Measurements from ENCODE around the gene PVALB.

PVALB gene

DNA sequence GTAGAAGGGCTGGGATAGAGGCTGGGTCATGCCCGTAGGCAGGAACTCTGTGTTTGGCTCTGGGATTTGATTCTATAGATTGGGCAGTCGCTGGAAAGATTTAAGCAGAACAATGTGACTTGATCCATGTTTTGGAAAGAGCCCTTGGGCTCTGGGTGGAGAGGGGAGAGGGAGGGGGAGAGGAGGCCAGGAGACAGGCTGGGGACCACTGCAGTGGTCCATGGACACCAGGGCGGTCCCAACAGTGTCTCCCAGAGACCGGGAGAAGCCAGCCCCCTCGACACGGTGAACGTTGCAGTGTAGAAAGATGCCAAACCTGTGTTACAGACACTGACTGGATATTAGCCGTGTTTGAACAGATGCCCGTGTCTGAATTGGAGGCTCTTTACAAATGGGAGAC lies 19.5 kb downstream of the PVALB start:
- H3K27ac ChIP-seq (ENCODE audit: low read depth, low read length) = no peak overlapping the region
- no peaks in the 10 kb centered on the region for H3F3A ChIP-seq (ENCODE audit: insufficient read depth)
- H4K20me1 ChIP-seq (ENCODE audit: low read depth, low read length) = no peaks in the 10 kb centered on the region
- no peak overlapping the region for H2AFZ ChIP-seq (ENCODE audit: low read depth, low read length, severe bottlenecking)
- H3K4me3 ChIP-seq (ENCODE audit: insufficient read depth, low read length, poor library complexity, severe bottlenecking) = no peak overlapping the region
- no peaks in the 10 kb centered on the region for H3K9me3 ChIP-seq (ENCODE audit: insufficient read depth, low read length)
- no peaks in the 10 kb centered on the region for H3K36me3 ChIP-seq (ENCODE audit: low read length)
- no peak for TF ChIP-seq EZH2phosphoT487 (conservative IDR thresholded peaks at IDR 0.05; ENCODE audit: low read length)
- TF ChIP-seq, protein P1, sequence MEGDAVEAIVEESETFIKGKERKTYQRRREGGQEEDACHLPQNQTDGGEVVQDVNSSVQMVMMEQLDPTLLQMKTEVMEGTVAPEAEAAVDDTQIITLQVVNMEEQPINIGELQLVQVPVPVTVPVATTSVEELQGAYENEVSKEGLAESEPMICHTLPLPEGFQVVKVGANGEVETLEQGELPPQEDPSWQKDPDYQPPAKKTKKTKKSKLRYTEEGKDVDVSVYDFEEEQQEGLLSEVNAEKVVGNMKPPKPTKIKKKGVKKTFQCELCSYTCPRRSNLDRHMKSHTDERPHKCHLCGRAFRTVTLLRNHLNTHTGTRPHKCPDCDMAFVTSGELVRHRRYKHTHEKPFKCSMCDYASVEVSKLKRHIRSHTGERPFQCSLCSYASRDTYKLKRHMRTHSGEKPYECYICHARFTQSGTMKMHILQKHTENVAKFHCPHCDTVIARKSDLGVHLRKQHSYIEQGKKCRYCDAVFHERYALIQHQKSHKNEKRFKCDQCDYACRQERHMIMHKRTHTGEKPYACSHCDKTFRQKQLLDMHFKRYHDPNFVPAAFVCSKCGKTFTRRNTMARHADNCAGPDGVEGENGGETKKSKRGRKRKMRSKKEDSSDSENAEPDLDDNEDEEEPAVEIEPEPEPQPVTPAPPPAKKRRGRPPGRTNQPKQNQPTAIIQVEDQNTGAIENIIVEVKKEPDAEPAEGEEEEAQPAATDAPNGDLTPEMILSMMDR (IDR thresholded peaks at IDR 0.05; ENCODE audit: insufficient read depth, low read length, poor library complexity, severe bottlenecking) = no peak
- H3K79me2 ChIP-seq (ENCODE audit: insufficient read depth, low read length) = no peaks in the 10 kb centered on the region
- no peak overlapping the region for H3K9ac ChIP-seq (ENCODE audit: low read length)
- H3K9me2 ChIP-seq (replicated peaks; ENCODE audit: insufficient read depth, low read length) = no peaks in the 10 kb centered on the region
- no peak overlapping the region for H3K4me2 ChIP-seq (ENCODE audit: low read depth, low read length, poor library complexity, severe bottlenecking)
- H3K27me3 ChIP-seq (ENCODE audit: low read length) = no peaks in the 10 kb centered on the region

DNA sequence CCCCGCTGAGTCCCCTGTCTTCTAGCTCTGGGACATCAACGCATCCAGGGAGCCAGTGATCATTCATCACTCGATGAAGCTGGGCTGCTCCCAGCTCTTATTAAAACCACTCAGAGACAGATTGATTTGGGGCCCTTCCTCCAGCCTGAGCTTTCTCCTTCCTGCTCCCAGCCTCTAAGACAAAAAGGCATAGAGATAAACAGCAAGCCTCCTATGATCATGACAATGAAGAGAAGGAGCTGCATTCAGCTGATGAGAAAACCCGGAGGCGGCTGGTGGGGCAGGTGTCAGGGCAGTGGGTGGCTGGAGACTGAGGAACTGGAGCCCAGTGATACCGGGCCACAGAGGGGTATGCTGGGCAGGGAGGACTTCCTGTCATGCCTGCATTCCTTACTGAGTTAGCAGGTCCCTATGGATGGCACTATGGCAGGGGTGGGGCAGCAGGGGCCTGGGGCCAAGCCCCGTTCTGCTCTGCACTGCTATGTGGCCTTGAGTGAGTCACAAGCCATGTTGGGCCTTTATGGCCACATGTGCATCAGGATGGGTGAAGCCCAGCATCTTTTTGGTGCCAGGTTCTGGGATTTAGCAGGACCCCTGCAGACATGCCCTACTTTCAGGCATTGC lies 20.2 kb downstream of the PVALB start:
- no peak overlapping the region for H3K9ac ChIP-seq (ENCODE audit: low read length)
- H3F3A ChIP-seq (ENCODE audit: insufficient read depth) = no peaks in the 10 kb centered on the region
- H3K27me3 ChIP-seq (ENCODE audit: low read length) = no peaks in the 10 kb centered on the region
- no peaks in the 10 kb centered on the region for H3K9me3 ChIP-seq (ENCODE audit: insufficient read depth, low read length)
- H3K9me2 ChIP-seq (replicated peaks; ENCODE audit: insufficient read depth, low read length) = no peaks in the 10 kb centered on the region
- H3K4me3 ChIP-seq (ENCODE audit: insufficient read depth, low read length, poor library complexity, severe bottlenecking) = no peak overlapping the region
- no peak overlapping the region for H2AFZ ChIP-seq (ENCODE audit: low read depth, low read length, severe bottlenecking)
- TF ChIP-seq, protein P1 (IDR thresholded peaks at IDR 0.05; ENCODE audit: insufficient read depth, low read length, poor library complexity, severe bottlenecking) = no peak
- TF ChIP-seq EZH2phosphoT487 (conservative IDR thresholded peaks at IDR 0.05; ENCODE audit: low read length) = no peak
- no peaks in the 10 kb centered on the region for H4K20me1 ChIP-seq (ENCODE audit: low read depth, low read length)
- H3K79me2 ChIP-seq (ENCODE audit: insufficient read depth, low read length) = no peaks in the 10 kb centered on the region
- H3K36me3 ChIP-seq (ENCODE audit: low read length) = no peaks in the 10 kb centered on the region
- no peak overlapping the region for H3K27ac ChIP-seq (ENCODE audit: low read depth, low read length)
- no peak overlapping the region for H3K4me2 ChIP-seq (ENCODE audit: low read depth, low read length, poor library complexity, severe bottlenecking)

DNA sequence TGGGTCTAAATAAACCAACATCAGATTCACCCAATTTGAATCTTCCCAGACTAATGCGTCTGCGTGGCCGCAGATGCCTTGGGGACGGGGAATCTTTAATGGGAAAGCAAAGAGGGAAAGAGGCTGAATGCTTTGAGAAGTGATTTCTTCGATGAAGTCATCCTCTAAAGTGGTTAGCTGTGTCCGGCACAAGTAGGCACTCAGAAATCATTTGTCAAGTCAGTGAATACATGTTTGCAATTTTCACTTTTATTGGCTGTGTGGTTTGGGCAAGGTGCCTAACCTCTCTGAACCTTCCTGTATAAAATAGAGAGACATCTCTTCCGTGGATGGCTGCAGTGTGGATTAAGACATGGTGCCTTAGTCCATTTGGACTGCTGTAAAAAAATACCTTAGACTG lies 21.2 kb downstream of the PVALB start:
- H3K27ac ChIP-seq (ENCODE audit: low read depth, low read length) = no peak overlapping the region
- H3K9me2 ChIP-seq (replicated peaks; ENCODE audit: insufficient read depth, low read length) = no peaks in the 10 kb centered on the region
- H2AFZ ChIP-seq (ENCODE audit: low read depth, low read length, severe bottlenecking) = no peak overlapping the region
- no peak overlapping the region for H3K4me2 ChIP-seq (ENCODE audit: low read depth, low read length, poor library complexity, severe bottlenecking)
- no peak overlapping the region for H3K4me3 ChIP-seq (ENCODE audit: insufficient read depth, low read length, poor library complexity, severe bottlenecking)
- H3K9ac ChIP-seq (ENCODE audit: low read length) = no peak overlapping the region
- no peaks in the 10 kb centered on the region for H3K79me2 ChIP-seq (ENCODE audit: insufficient read depth, low read length)
- no peaks in the 10 kb centered on the region for H3K9me3 ChIP-seq (ENCODE audit: insufficient read depth, low read length)
- no peaks in the 10 kb centered on the region for H3K36me3 ChIP-seq (ENCODE audit: low read length)
- no peaks in the 10 kb centered on the region for H4K20me1 ChIP-seq (ENCODE audit: low read depth, low read length)
- TF ChIP-seq, protein P1 (IDR thresholded peaks at IDR 0.05; ENCODE audit: insufficient read depth, low read length, poor library complexity, severe bottlenecking) = no peak
- TF ChIP-seq EZH2phosphoT487 (conservative IDR thresholded peaks at IDR 0.05; ENCODE audit: low read length) = no peak
- H3K27me3 ChIP-seq (ENCODE audit: low read length) = no peaks in the 10 kb centered on the region
- no peaks in the 10 kb centered on the region for H3F3A ChIP-seq (ENCODE audit: insufficient read depth)
